CD14-positive monocyte (primary cell): Measurements from ENCODE around the gene SMCO4. TPM values are rescaled to one million over a fixed set of nuclear protein-coding genes. Genes with fewer than 3 reads are reported as not detected.

Source experiments
- DNase-seq, 3 donors: peaks; one replicate each; pipeline ENCODE4 v3.0.0-alpha.2; 2011 to 2022
- H2AFZ ChIP-seq: 2 replicates; pipeline ENCODE4 v1.6.0; 2012; ENCODE audit warnings: mild to moderate bottlenecking, low read depth, low read length, inconsistent platforms; ENCODE audit not compliant: insufficient read depth, poor library complexity, severe bottlenecking
- H3K27ac ChIP-seq, 2 donors: 1 replicate in 1 of 2; 2 replicates in 1 of 2; pipeline ENCODE4 v1.5.1; 2012 to 2013; ENCODE audit warnings: low read length in 2 of 2, control low read depth in 1 of 2, inconsistent platforms in 1 of 2, low read depth in 1 of 2, mild to moderate bottlenecking in 1 of 2
- H3K27me3 ChIP-seq, 2 donors: one replicate each; pipeline versions ENCODE4 v1.6.0 to v1.6.1; 2011 to 2013; ENCODE audit warnings: low read length in 2 of 2; ENCODE audit not compliant: control insufficient read depth in 2 of 2, insufficient read depth in 2 of 2
- H3K36me3 ChIP-seq, 2 donors: replicated peaks in 1 of 2; 1 replicate in 1 of 2; 2 replicates in 1 of 2; pipeline versions ENCODE4 v1.5.1 to v1.6.1; 2012 to 2013; ENCODE audit warnings: low read length in 2 of 2, control low read depth in 1 of 2, inconsistent platforms in 1 of 2, mild to moderate bottlenecking in 1 of 2; ENCODE audit not compliant: insufficient read depth in 2 of 2, control insufficient read depth in 1 of 2
- H3K4me1 ChIP-seq, 2 donors: 1 replicate in 1 of 2; 2 replicates in 1 of 2; pipeline versions ENCODE4 v1.5.1 to v1.6.1; 2012 to 2013; ENCODE audit warnings: low read length in 2 of 2, control low read depth in 1 of 2, inconsistent platforms in 1 of 2, mild to moderate bottlenecking in 1 of 2, moderate library complexity in 1 of 2; ENCODE audit not compliant: insufficient read depth in 2 of 2, control insufficient read depth in 1 of 2
- H3K4me2 ChIP-seq: replicated peaks from 2 replicates; pipeline ENCODE3; 2012; ENCODE audit warnings: low read length, moderate library complexity, mild to moderate bottlenecking; ENCODE audit not compliant: poor library complexity, severe bottlenecking; ENCODE audit errors: extremely low read depth
- H3K4me3 ChIP-seq, 3 experiments: fragments of 200-600 bp in 1 of 3; sonication (generic) in 1 of 3; replicated peaks in 1 of 3; 1 replicate in 2 of 3; 2 replicates in 1 of 3; pipeline ENCODE4 v1.5.1; 2011 to 2013; ENCODE audit warnings: low read length in 3 of 3, mild to moderate bottlenecking in 3 of 3, control low read depth in 2 of 3, low read depth in 2 of 3, inconsistent platforms in 1 of 3, moderate library complexity in 1 of 3
- H3K79me2 ChIP-seq: 2 replicates; pipeline ENCODE4 v1.6.0; 2012; ENCODE audit warnings: mild to moderate bottlenecking, control low read depth, inconsistent platforms, low read length, moderate library complexity; ENCODE audit not compliant: insufficient read depth
- H3K9ac ChIP-seq: 2 replicates; pipeline ENCODE4 v1.6.0; 2017; ENCODE audit warnings: low read length, mild to moderate bottlenecking; ENCODE audit not compliant: insufficient read depth, poor library complexity, severe bottlenecking
- H3K9me3 ChIP-seq, 2 donors: replicated peaks in 1 of 2; 1 replicate in 1 of 2; 2 replicates in 1 of 2; pipeline versions ENCODE4 v1.5.1 to v1.6.1; 2012 to 2013; ENCODE audit warnings: low read length in 2 of 2, control low read depth in 1 of 2; ENCODE audit not compliant: control insufficient read depth in 1 of 2, insufficient read depth in 1 of 2
- H4K20me1 ChIP-seq: 2 replicates; pipeline ENCODE4 v1.6.0; 2012; ENCODE audit warnings: mild to moderate bottlenecking, low read length, control low read depth, moderate library complexity; ENCODE audit not compliant: insufficient read depth
- H3K27ac Mint-ChIP-seq, 7 donors: one replicate each; pipeline ENCODE4 v1.8.0; 2020; ENCODE audit warnings: mild to moderate bottlenecking in 7 of 7, mixed read lengths in 7 of 7, moderate library complexity in 6 of 7, inconsistent platforms in 2 of 7
- H3K27me3 Mint-ChIP-seq, 3 donors: one replicate each; pipeline ENCODE4 v1.8.0; 2021 to 2022; ENCODE audit warnings: low read depth in 3 of 3, mild to moderate bottlenecking in 3 of 3, mixed read lengths in 3 of 3, moderate library complexity in 3 of 3, inconsistent platforms in 1 of 3
- H3K36me3 Mint-ChIP-seq, 2 donors: one replicate each; pipeline ENCODE4 v1.8.0; 2020; ENCODE audit warnings: mixed read lengths in 2 of 2, inconsistent platforms in 1 of 2, mild to moderate bottlenecking in 1 of 2
- H3K4me1 Mint-ChIP-seq: one replicate; pipeline ENCODE4 v1.8.0; 2020; ENCODE audit warnings: mild to moderate bottlenecking, mixed read lengths
- H3K4me3 Mint-ChIP-seq, 2 donors: one replicate each; pipeline ENCODE4 v1.8.0; 2020; ENCODE audit warnings: mild to moderate bottlenecking in 2 of 2, mixed read lengths in 2 of 2, moderate library complexity in 1 of 2
- H3K9me3 Mint-ChIP-seq, 7 donors: one replicate each; pipeline ENCODE4 v1.8.0; 2020 to 2022; ENCODE audit warnings: mixed read lengths in 7 of 7, mild to moderate bottlenecking in 6 of 7, moderate library complexity in 6 of 7, inconsistent platforms in 2 of 7
- WGBS: methylation state at CpG from one replicate; pipeline ENCODE4 v1.1.5; 2013; ENCODE audit warnings: missing lambda C conversion rate; ENCODE audit not compliant: insufficient coverage; 5-methylcytosine and 5-hydroxymethylcytosine counted together
- intact Hi-C, 2 donors: fragments of 100-400 bp; cut with micrococcal nuclease; formaldehyde crosslinking; loops; one replicate each; pipeline versions ENCODE4 v1.15.0 to v1.15.1; 2023
- polyA plus RNA-seq, 3 donors: library from polyadenylated mRNA; depleted of rRNA in 1 of 3; unstranded in 2 of 3; stranded (reverse) in 1 of 3; fragments of 300-500 nt in 2 of 3; fragments of >200 nt in 1 of 3; fragmentation: Illumina TruSeq in 2 of 3; gene quantifications; 1 replicate in 2 of 3; 2 replicates in 1 of 3; pipeline ENCODE4 v1.2.3, GENCODE V29; 2012 to 2021
- TF ChIP-seq, protein P1 (sequence below): fragments of 200-600 bp; IDR thresholded peaks from one replicate; pipeline ENCODE4 v1.8.0; 2022; ENCODE audit warnings: antibody characterized with exemption, mild to moderate bottlenecking

The SMCO4 gene
- polyA plus RNA-seq, 3 donors, result 110 to 242 (median 169) TPM

DNA sequence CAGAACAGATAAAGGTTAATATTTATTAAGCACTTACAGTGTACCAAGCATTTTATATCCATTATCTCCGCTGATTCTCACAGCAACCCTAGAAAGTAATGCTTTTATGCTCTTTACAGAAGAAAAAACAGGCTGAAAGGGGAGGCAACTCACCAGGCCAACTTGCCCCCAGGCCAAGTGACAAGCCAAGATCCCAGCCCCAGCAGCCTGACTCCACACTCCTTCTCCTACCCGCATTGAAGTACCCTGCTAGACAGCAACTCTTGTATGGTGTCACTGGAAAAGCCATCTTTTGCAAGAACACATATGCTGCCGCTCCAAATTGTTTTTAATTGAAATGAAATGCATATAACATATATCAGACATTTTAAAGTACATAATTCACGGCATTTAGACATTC, 25.6 kb downstream of the SMCO4 start:
- intact Hi-C loops, result no loop called here
- Mint-ChIP-seq H3K36me3 (peaks cover 13 to 29% of the 10 kb centered on the region in 2 donors), H3K27ac (peak overlapping the region in 1 of 7 donors; percentile 60), H3K27me3 (peaks cover 0 to 1% (median 0%) of the 10 kb centered on the region in 3 donors), H3K9me3 (no peaks in the 10 kb centered on the region), H3K4me1 (peaks cover 52% of the 10 kb centered on the region), H3K4me3 (no peak overlapping the region)
- no peaks in the 10 kb centered on the region for H3K27me3 ChIP-seq
- no peak for DNase-seq
- H3K4me2 ChIP-seq, result no peak overlapping the region
- no peak overlapping the region for H3K9ac ChIP-seq
- no peak overlapping the region for H3K4me3 ChIP-seq
- peaks cover 33 to 39% of the 10 kb centered on the region in 2 donors for H3K4me1 ChIP-seq
- H2AFZ ChIP-seq, result no peak overlapping the region
- TF ChIP-seq, protein P1, sequence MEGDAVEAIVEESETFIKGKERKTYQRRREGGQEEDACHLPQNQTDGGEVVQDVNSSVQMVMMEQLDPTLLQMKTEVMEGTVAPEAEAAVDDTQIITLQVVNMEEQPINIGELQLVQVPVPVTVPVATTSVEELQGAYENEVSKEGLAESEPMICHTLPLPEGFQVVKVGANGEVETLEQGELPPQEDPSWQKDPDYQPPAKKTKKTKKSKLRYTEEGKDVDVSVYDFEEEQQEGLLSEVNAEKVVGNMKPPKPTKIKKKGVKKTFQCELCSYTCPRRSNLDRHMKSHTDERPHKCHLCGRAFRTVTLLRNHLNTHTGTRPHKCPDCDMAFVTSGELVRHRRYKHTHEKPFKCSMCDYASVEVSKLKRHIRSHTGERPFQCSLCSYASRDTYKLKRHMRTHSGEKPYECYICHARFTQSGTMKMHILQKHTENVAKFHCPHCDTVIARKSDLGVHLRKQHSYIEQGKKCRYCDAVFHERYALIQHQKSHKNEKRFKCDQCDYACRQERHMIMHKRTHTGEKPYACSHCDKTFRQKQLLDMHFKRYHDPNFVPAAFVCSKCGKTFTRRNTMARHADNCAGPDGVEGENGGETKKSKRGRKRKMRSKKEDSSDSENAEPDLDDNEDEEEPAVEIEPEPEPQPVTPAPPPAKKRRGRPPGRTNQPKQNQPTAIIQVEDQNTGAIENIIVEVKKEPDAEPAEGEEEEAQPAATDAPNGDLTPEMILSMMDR, result no peak
- H3K27ac ChIP-seq, result no peak overlapping the region
- 43% methylated on average over 1 of the region's 4 CpGs for WGBS
- H3K36me3 ChIP-seq, result peaks cover 0 to 4% of the 10 kb centered on the region in 2 donors
- H3K79me2 ChIP-seq, result peaks cover 87% of the 10 kb centered on the region
- peaks cover 79% of the 10 kb centered on the region for H4K20me1 ChIP-seq
- no peaks in the 10 kb centered on the region for H3K9me3 ChIP-seq

DNA sequence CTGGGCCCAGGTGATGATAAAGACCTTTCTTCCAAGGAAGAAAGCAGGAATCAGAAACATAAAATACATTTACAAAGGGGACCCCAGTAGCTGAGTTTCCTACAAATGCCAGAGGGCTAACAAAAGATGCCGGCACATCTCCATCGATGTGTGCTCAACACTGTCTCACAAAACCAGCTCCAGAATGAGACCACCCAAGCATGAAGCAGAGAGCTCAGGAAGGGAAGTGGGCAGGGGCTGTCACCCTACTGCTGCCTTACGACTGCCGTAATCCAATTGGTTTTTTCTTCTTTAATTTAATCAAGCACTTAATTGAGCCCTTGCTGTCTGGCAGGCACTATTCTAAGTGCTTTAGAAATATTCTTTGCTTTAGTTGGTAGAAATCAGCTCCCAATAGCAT, 26.1 kb downstream of the SMCO4 start:
- H3K27me3 Mint-ChIP-seq, result peaks cover 0 to 1% (median 0%) of the 10 kb centered on the region in 3 donors
- intact Hi-C loops, result no loop called here
- Histone ChIP-seq H3K79me2 (peaks cover 87% of the 10 kb centered on the region), H3K9ac (no peak overlapping the region), H3K4me2 (no peak overlapping the region), H3K4me3 (no peak overlapping the region), H3K27me3 (no peaks in the 10 kb centered on the region), H3K27ac (no peak overlapping the region), H3K36me3 (peaks cover 0 to 4% of the 10 kb centered on the region in 2 donors), H2AFZ (no peak overlapping the region), H3K9me3 (no peaks in the 10 kb centered on the region), H3K4me1 (peaks cover 29 to 35% of the 10 kb centered on the region in 2 donors), H4K20me1 (peaks cover 83% of the 10 kb centered on the region)
- no peak overlapping the region for H3K4me3 Mint-ChIP-seq
- H3K36me3 Mint-ChIP-seq, result peaks cover 8 to 24% of the 10 kb centered on the region in 2 donors
- whole genome bisulfite sequencing, result 100% methylated on average over 2 of the region's 4 CpGs
- DNase-seq, result no peak
- H3K4me1 Mint-ChIP-seq, result peaks cover 47% of the 10 kb centered on the region
- H3K27ac Mint-ChIP-seq, result peak overlapping the region in 1 of 7 donors; percentile 66
- TF ChIP-seq, protein P1, result no peak
- H3K9me3 Mint-ChIP-seq, result no peaks in the 10 kb centered on the region
